ENCODE measurements around the gene GPR83. TPM values are rescaled to one million over a fixed set of nuclear protein-coding genes. Genes with fewer than 3 reads are reported as not detected.

GPR83 gene
- total and polyA plus RNA-seq, 2 donors (not counting 1 experiment from before 2014, with no cell fraction given): 0.05 TPM; not detected in 1

DNA sequence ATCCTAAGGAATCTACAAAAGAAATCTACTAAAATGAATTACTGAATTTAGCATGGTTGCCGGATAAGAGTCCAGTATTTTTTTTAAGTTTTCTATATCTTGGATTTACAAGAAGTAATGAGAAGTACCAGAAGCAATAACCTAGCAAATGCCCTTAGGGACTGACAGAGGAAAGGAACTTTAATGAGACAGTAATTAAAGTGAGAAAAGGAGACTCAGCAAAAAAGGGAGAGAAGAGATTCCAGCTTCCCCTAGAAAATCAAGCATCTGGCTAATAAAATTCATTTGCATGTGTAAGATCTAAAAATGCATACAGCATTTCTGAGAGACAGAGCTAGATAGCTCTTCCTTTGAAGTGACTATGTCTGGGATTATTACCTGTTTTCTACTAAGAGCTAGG lies 57.7 kb downstream of the GPR83 start:
- Histone ChIP-seq H2AFZ (ENCODE audit: low read length) (no peak overlapping the region), H3K4me3 (replicated peaks in 1 of 4; ENCODE audit: control extremely low read depth in 1 of 4, insufficient read depth in 1 of 4, low read depth in 3 of 4, low read length in 4 of 4) (no peak overlapping the region), H3K27me3 (ENCODE audit: control insufficient read depth, insufficient read depth, low read length) (no peaks in the 10 kb centered on the region), H3K4me2 (ENCODE audit: extremely low read depth, insufficient read depth, low read length) (no peak overlapping the region), H4K20me1 (ENCODE audit: control insufficient read depth, extremely low read depth, insufficient read depth, low read length) (no peaks in the 10 kb centered on the region), H3K79me2 (ENCODE audit: control insufficient read depth, insufficient read depth, low read length) (no peaks in the 10 kb centered on the region), H3K4me1 (ENCODE audit: control insufficient read depth, extremely low read depth, insufficient read depth, low read length) (no peaks in the 10 kb centered on the region), H3K9me3 (ENCODE audit: control insufficient read depth, insufficient read depth, low read depth, low read length) (no peaks in the 10 kb centered on the region), H3K9ac (ENCODE audit: insufficient read depth, low read length) (no peak overlapping the region), H3K27ac (ENCODE audit: insufficient read depth, low read length) (no peak overlapping the region), H3K36me3 (ENCODE audit: control insufficient read depth, insufficient read depth, low read length) (no peaks in the 10 kb centered on the region)
- DNase-seq (ENCODE audit: low read depth in 2 of 2): no peak
- no peak for TF ChIP-seq EZH2 (IDR thresholded peaks at IDR 0.05; ENCODE audit: low read length, missing control alignments)
- TF ChIP-seq, protein P1, sequence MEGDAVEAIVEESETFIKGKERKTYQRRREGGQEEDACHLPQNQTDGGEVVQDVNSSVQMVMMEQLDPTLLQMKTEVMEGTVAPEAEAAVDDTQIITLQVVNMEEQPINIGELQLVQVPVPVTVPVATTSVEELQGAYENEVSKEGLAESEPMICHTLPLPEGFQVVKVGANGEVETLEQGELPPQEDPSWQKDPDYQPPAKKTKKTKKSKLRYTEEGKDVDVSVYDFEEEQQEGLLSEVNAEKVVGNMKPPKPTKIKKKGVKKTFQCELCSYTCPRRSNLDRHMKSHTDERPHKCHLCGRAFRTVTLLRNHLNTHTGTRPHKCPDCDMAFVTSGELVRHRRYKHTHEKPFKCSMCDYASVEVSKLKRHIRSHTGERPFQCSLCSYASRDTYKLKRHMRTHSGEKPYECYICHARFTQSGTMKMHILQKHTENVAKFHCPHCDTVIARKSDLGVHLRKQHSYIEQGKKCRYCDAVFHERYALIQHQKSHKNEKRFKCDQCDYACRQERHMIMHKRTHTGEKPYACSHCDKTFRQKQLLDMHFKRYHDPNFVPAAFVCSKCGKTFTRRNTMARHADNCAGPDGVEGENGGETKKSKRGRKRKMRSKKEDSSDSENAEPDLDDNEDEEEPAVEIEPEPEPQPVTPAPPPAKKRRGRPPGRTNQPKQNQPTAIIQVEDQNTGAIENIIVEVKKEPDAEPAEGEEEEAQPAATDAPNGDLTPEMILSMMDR (conservative IDR thresholded peaks at IDR 0.05 in 1 of 2, IDR thresholded peaks at IDR 0.05 in 1 of 2; ENCODE audit: low read depth in 1 of 2, low read length in 2 of 2): no peak

DNA sequence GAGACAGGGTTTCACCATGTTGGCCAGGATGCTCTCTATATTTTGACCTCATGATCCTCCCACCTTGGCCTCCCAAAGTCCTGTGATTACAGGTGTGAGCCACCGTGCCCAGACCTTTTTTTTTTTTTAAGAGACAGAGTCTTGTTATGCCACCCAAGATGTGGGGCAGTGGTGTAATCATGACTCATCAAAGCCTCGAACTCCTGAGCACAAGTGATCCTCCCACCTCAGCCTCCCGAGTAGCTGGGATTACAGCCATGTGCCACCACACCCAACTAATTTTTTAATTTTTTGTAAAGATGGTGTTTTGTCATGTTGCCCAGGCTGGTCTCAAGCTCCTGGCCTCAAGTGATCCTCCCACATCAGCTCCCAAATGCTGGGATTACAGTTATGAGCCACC lies 59.0 kb downstream of the GPR83 start:
- no peaks in the 10 kb centered on the region for H3K4me1 ChIP-seq (ENCODE audit: control insufficient read depth, extremely low read depth, insufficient read depth, low read length)
- no peaks in the 10 kb centered on the region for H3K27me3 ChIP-seq (ENCODE audit: control insufficient read depth, insufficient read depth, low read length)
- H2AFZ ChIP-seq (ENCODE audit: low read length): no peak overlapping the region
- TF ChIP-seq, protein P1 (conservative IDR thresholded peaks at IDR 0.05 in 1 of 2, IDR thresholded peaks at IDR 0.05 in 1 of 2; ENCODE audit: low read depth in 1 of 2, low read length in 2 of 2): no peak
- no peak for TF ChIP-seq EZH2 (IDR thresholded peaks at IDR 0.05; ENCODE audit: low read length, missing control alignments)
- DNase-seq (ENCODE audit: low read depth in 2 of 2): no peak
- no peaks in the 10 kb centered on the region for H3K36me3 ChIP-seq (ENCODE audit: control insufficient read depth, insufficient read depth, low read length)
- no peaks in the 10 kb centered on the region for H4K20me1 ChIP-seq (ENCODE audit: control insufficient read depth, extremely low read depth, insufficient read depth, low read length)
- no peaks in the 10 kb centered on the region for H3K79me2 ChIP-seq (ENCODE audit: control insufficient read depth, insufficient read depth, low read length)
- no peaks in the 10 kb centered on the region for H3K9me3 ChIP-seq (ENCODE audit: control insufficient read depth, insufficient read depth, low read depth, low read length)
- H3K4me3 ChIP-seq (replicated peaks in 1 of 4; ENCODE audit: control extremely low read depth in 1 of 4, insufficient read depth in 1 of 4, low read depth in 3 of 4, low read length in 4 of 4): no peak overlapping the region
- no peak overlapping the region for H3K27ac ChIP-seq (ENCODE audit: insufficient read depth, low read length)
- no peak overlapping the region for H3K4me2 ChIP-seq (ENCODE audit: extremely low read depth, insufficient read depth, low read length)
- no peak overlapping the region for H3K9ac ChIP-seq (ENCODE audit: insufficient read depth, low read length)

DNA sequence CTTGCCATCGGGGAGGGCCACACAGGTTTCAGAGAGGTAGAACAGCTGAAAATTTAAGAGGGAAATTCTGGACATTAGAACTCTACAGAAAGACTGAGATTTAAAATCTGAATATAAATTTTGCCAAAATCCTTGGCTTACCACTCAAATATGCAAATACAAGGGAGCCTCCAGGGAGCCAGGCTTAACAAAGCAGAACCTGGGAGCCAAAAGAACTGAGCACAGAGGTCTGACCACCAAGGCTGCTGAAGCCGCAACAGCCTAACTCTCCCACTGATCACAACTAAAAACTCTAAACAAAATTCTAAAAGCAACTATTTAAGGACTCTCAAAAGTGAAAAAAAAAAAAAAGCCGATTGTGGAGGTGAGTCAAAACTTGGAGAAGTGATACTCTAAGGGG lies 62.6 kb downstream of the GPR83 start:
- no peak for TF ChIP-seq EZH2 (IDR thresholded peaks at IDR 0.05; ENCODE audit: low read length, missing control alignments)
- TF ChIP-seq, protein P1 (conservative IDR thresholded peaks at IDR 0.05 in 1 of 2, IDR thresholded peaks at IDR 0.05 in 1 of 2; ENCODE audit: low read depth in 1 of 2, low read length in 2 of 2): no peak
- Histone ChIP-seq H3K79me2 (ENCODE audit: control insufficient read depth, insufficient read depth, low read length) (no peaks in the 10 kb centered on the region), H3K36me3 (ENCODE audit: control insufficient read depth, insufficient read depth, low read length) (no peaks in the 10 kb centered on the region)

More for the DNA sequence above, 62.6 kb downstream of the GPR83 start:
- DNase-seq (ENCODE audit: low read depth in 2 of 2): no peak
- Histone ChIP-seq H3K27me3 (ENCODE audit: control insufficient read depth, insufficient read depth, low read length) (no peaks in the 10 kb centered on the region), H3K4me1 (ENCODE audit: control insufficient read depth, extremely low read depth, insufficient read depth, low read length) (no peaks in the 10 kb centered on the region), H3K9ac (ENCODE audit: insufficient read depth, low read length) (no peak overlapping the region), H3K27ac (ENCODE audit: insufficient read depth, low read length) (no peak overlapping the region), H3K4me2 (ENCODE audit: extremely low read depth, insufficient read depth, low read length) (no peak overlapping the region), H4K20me1 (ENCODE audit: control insufficient read depth, extremely low read depth, insufficient read depth, low read length) (no peaks in the 10 kb centered on the region), H2AFZ (ENCODE audit: low read length) (no peak overlapping the region), H3K9me3 (ENCODE audit: control insufficient read depth, insufficient read depth, low read depth, low read length) (no peaks in the 10 kb centered on the region), H3K4me3 (replicated peaks in 1 of 4; ENCODE audit: control extremely low read depth in 1 of 4, insufficient read depth in 1 of 4, low read depth in 3 of 4, low read length in 4 of 4) (no peak overlapping the region)

All from fibroblast of lung (primary cell).